Measurements from ENCODE around the gene HEXIM1.

- TF ChIP-seq, protein P1, sequence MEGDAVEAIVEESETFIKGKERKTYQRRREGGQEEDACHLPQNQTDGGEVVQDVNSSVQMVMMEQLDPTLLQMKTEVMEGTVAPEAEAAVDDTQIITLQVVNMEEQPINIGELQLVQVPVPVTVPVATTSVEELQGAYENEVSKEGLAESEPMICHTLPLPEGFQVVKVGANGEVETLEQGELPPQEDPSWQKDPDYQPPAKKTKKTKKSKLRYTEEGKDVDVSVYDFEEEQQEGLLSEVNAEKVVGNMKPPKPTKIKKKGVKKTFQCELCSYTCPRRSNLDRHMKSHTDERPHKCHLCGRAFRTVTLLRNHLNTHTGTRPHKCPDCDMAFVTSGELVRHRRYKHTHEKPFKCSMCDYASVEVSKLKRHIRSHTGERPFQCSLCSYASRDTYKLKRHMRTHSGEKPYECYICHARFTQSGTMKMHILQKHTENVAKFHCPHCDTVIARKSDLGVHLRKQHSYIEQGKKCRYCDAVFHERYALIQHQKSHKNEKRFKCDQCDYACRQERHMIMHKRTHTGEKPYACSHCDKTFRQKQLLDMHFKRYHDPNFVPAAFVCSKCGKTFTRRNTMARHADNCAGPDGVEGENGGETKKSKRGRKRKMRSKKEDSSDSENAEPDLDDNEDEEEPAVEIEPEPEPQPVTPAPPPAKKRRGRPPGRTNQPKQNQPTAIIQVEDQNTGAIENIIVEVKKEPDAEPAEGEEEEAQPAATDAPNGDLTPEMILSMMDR (IDR thresholded peaks at IDR 0.05), result no peak
- TF ChIP-seq POLR2A (IDR thresholded peaks at IDR 0.05), result no peak
Measured at GRCh38 chr17:45128331-45128730, 19.9 kb upstream of the HEXIM1 start.

Measured in lower leg skin (tissue), 3 donors.